ENCODE data around the gene THG1L.

DNA sequence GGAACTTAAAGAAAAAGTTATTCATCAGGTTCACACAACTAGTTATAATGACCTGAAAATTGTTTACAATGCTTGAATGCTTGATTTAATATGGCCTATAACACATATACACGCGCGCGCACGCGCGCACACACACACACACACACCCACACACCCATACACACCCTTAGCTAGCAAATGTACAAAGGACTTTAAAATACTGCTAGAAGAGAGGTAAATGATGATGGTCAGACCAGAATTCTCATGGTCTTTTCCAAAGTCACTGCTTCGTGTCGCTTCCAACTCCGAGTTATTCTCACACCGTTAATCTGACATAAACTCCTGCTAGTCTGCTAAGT lies 18.2 kb downstream of the THG1L start:
- TF ChIP-seq, protein P1, sequence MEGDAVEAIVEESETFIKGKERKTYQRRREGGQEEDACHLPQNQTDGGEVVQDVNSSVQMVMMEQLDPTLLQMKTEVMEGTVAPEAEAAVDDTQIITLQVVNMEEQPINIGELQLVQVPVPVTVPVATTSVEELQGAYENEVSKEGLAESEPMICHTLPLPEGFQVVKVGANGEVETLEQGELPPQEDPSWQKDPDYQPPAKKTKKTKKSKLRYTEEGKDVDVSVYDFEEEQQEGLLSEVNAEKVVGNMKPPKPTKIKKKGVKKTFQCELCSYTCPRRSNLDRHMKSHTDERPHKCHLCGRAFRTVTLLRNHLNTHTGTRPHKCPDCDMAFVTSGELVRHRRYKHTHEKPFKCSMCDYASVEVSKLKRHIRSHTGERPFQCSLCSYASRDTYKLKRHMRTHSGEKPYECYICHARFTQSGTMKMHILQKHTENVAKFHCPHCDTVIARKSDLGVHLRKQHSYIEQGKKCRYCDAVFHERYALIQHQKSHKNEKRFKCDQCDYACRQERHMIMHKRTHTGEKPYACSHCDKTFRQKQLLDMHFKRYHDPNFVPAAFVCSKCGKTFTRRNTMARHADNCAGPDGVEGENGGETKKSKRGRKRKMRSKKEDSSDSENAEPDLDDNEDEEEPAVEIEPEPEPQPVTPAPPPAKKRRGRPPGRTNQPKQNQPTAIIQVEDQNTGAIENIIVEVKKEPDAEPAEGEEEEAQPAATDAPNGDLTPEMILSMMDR (IDR thresholded peaks at IDR 0.05), result no peak
- TF ChIP-seq EZH2 (IDR thresholded peaks at IDR 0.05; ENCODE audit: borderline replicate concordance, insufficient read depth, low read depth, low read length, poor library complexity, severe bottlenecking), result no peak

Measured in B cell (primary cell).